Erythroblast (primary cell): Measurements from ENCODE around the gene TBRG4.

ENCODE experiments used
- GATA1 ChIP-seq: IDR thresholded peaks from 2 replicates; pipeline ENCODE4 v1.6.1; 2011; ENCODE audit warnings: low read depth, mild to moderate bottlenecking, control low read depth, low read length, moderate library complexity
- POLR2A ChIP-seq: IDR thresholded peaks from 2 replicates; pipeline ENCODE4 v1.6.1; 2011; ENCODE audit warnings: mild to moderate bottlenecking, low read length

GRCh38 chr7:45140827-45141226, 29.3 kb upstream of the TBRG4 start:
- TF ChIP-seq POLR2A (no peak), GATA1 (no peak)
